ENCODE results near the gene OPN1SW.

OPN1SW gene

DNA sequence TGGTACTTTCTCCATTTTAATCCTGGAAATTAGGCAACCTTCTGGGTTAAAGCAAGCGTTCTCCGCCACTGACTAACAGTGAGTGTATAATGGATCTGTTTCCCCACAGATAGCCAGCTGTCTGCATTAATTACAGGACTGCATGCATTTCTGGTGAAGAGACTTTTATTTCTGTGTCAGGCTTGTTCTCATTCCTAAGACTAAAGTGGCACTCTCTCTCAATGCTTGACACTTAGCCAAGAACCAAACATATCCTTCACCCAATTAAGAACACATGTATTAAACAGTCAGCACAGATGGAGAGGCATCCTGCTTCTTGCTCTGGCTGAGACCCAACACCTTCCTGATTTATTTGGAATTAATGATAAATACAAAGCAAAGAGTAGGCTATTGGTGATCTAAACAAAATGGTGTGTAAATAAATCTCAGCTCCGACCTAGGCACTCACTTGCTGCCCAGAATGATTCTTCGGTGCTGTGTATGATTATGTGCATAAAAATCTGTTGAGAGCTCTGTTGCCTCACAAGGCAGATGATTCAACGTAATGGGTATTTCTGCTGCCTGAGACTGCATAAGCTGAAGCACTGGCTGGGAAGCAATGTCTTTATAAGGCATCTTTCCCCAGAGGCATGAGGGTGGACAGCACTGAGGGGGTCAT, 19.6 kb downstream of the OPN1SW start:
- no peak for DNase-seq

DNA sequence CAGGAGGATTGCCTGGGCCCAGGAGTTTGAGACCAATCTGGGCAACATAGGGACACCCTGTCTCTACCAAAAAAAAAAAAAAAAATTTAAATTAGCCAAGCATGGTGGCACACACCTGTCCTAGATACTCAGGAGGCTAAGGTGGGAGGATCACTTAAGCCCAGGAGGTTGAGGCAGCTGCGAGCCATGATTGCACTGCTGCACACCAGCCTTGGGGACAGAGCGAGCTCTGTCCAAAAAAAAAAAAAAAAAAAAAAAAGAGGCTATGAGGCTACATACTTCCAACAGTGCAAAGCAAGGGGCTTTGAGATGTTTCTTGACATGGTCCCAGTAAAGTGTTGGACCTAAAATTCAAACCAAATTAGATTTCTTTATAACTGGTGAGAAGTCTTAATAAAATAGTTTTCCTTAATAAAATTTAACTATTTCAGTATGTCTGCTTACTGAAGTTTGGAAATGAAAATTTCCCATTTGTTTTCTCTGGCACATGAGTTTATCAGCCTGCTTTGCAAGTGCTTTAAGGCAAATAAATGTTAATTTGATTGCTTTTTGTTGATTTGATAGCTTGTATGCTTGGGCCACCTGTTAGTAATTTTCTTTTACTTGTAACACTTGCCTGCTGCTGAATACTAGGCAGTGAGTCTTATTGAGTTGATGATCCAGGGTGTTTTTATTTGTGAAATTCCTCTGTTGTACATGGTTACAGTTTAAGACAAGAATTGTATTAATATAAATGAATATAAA, 20.3 kb downstream of the OPN1SW start:
- no peak for DNase-seq

DNA sequence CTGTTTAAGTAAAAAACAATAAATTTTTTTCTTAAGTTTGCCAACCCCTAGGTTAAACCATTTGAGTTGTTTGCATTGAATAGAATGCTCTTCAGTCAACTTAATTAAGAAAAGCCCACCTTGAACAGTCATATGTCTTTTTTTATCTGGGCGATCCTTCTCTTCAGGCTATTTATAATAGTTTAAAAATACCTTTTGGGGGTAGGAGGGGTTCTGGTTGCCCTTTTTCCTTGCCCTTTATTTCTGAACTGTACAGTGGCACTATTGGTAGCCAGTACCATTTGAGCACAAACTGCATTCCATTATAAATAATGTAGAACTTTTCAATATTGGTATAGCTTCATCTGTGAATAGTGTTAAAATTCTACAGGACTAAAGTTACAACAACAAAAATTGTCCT, 23.3 kb downstream of the OPN1SW start:
- DNase-seq, result no peak

DNA sequence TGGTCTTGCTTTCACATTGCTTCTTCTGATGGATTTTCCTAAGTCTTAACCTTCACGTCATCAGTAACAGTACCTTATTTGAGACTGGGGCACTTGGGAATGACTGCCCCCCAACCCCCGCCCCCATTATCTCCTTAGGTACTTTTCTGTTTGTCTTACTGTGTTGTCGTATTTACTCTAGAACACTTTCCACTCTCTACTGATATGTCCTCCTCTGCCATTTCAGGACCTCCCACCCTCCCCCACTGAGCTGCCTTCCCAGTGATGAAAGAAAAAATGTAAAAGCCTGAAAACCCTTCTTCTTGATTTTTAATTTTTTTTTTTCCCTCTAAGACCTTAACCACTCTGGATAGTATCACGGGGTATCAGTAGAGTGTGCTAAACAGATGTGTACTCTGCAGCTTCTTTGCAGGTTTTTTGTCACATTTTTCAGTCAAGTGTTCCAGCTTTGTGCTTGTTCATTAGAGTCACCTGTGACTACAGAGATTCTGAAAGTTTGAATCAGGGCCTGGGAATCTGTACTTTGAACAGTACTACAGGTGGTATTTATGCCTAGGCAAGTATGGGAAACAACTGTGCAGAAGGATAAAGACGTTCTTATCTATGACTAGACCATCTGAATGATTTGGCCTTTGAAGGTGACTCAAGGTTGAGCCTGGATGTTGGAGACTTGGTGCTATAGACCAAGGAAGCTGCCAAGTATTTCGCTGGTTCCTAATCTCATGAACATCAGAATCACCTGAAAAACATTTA, 28.1 kb downstream of the OPN1SW start:
- DNase-seq, result no peak

DNA sequence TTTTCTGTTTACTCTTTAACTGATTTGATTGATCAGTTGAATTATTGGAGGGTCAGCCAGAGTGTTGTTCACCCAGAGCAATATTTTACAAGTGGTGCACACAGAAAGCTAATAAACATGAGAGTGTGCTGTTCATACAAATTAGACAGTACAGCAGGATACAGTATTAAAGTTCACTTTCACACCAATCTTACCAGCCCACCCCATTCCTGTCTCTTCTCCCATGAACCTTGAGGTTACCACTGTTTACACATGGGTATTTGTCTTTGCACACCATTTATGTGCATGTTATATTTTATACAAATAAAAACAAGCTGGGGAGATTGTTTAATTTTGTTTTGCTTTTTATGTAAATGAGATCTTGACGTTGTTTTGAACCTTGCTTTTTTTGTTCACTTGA, 29.9 kb downstream of the OPN1SW start:
- DNase-seq, result no peak

DNA sequence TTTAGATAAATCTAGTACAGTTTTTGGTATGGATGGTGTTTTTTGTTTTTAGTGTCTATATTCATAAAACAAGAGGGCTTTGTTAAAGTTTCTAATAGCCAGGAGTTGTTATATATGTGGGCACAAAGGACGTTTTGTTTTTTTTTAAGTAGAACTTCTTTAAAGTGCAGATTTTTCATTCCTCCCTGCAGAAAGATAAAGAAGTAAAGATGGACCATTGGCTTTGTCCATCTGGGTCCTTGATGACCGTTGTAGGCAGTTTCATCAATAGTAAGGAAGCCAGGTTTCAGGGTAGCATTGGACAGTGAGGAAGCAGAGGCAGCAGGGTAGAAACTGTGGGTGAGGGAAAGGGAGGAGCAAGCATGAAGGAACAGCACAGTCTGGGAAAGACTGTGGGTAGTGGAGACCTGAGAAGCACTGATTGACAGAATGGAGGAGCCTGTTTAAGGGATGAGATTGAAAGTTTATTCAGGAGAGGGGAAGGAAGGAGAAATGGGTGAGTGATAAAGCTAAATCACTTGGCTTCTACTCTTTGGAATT, 31.2 kb downstream of the OPN1SW start:
- DNase-seq, result no peak

DNA sequence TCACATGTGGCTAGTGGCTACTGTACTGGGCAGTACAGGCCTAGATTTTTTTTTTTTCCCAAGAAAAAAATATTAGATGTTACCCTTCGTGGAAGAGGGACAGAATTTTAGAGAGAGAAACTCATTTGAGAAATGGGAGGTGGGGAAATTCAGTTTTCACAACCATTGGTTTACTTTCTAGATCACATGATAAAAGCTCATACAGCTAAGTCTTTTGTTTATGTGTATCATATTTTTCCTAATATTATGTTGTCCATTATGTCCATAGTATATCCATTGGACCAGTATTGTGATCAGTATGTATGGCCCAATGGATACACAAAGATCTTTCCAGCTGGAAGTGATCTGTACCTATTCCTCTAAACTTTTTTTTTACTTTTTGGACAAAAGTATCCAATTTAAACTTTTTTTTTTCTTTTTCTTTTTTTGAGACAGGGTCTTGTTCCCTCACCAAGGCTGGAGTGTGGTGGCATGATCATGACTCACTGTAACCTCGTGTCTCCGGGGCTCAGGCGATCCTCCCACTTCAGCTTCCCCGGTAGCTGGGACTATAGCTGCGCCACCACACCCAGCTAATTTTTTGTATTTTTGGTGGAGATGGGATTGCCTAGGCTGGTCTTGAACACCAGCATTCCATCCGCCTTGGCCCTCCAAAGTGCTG, 32.4 kb downstream of the OPN1SW start:
- DNase-seq, result no peak

DNA sequence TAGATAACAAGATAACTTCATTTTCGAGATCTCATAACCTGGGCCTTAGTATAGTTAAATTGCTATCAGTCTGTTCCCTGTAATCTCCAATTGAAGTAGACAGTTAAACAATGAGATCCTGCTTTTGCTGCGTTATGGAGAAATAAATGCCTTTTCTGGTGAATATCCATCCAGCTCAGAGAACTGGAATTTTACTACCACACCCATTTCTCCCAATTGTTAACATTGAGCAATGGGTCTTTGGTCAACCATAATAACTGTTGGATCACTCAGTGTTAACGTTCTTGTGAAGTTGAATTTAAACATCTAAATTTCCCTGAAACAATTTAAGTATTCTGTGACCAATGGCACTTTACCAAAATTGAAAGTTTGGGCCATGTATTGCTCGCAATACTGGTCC, 33.4 kb downstream of the OPN1SW start:
- no peak for DNase-seq

DNA sequence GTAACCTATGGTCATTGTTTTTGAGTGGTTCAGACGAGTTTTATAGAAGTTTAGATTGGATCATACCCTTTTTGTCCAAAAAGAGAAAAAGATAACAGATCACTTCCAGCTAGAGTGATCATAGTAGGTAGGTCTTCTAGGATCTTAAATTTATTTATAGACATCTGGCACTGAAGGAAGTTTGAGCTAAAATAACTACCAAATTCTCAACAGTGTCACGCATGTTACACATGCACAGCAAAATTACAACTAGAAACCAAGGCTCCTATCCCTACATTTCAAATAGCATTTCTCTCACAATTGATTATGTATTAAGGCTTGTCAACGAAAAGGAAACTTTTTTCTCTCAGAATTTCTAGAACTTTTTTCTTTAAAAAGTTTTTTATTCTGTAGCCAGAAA, 34.1 kb downstream of the OPN1SW start:
- DNase-seq, result no peak

DNA sequence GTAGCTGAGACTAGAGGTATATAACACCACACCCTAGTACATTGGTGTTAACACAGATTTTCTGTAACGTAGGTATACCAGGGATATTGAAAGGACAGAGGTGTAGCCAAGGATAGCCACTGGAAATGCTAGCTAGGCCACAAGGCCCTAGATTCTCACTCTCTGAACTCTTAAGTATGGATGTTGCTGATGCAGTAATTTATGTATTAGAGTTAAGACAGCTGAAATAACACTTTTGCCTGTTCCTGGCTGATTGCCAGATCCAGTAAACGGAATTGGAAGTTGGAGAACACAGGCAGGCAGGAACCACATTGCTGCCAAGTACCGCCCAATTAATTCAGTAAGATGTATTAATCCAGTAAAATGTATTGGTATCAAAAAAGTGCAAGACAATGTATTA, 34.6 kb downstream of the OPN1SW start:
- DNase-seq, result no peak

DNA sequence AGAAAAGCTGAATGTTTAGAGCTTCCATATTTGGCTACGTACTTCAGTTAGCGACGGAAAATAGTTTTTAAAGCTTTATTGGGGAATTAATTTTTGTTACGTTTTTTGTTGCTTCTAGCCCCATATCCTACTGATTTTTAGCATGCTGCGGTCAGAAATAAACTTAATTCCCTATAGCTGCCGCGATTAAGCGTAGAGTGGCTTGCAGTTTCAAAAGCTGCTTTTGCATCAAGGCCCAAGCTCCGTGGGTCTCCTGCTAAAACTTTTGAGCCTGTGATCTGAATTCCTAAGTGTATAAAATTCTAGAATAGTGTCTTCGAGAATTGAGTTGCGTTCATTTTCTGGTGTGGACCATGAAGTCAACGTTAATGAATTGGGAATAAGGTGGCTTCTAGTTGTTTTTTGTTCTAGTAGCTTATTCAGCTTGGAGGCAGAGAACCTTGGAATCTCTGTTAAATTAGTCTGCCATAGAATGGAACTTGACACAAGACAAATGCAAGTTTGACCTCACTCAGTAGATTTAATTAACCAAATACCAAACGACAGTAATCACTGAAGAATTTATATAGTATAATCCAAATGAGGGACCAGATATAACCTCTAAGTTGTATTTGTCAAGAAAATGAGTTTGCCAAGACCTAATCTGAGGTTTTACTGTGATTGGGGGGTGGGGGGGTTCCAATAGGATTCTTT, 35.5 kb downstream of the OPN1SW start:
- no peak for DNase-seq

DNA sequence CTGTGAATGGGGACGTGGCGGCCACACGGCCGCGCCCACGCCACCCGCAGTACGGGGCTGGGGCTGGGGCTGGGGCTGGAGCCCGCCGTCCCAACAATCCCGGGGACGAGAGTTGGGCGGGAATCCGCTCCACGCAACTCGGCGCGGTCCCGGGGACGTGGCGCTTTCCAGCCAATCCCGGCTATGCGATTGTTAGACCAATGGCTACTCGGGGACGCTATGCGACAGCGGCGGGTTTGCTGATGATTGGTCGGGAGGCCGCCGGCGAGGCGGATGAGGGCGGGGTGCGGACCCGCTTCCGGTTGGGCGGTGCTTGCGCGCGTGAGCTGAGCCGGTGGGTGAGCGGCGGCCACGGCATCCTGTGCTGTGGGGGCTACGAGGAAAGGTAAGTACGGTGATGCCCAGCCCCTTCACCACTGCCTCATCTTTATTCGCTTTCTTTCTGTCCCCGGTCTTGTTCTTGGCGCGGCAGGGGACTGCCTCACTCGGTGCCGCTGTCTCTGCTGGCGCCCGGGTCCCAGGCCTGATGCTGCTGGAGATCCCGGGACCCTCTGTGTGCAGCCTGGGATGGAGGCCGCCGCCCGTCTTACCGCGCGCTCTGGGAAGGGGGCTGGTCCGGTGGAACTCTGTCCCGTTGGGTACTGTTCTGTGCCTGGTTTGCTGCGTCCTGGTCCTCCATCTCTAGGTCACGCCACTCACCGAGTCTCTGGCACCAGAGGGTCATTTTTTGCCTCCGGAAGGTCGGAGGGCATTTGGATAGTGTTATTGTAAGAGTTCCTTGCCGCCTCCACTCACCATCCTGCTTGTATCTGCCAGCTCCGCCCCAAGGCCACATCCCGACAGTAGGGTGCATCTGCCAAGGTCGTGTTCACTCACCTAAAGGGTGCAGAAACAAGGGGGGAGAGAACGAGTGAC, 36.3 kb downstream of the OPN1SW start, which contains the start of gene CALU:
Gene CALU, plus strand, starts transcription at position 312 of the 915 bp plus-strand sequence. CDS start 9,225 bp downstream, outside the sequence.
- peak; percentile 85 for DNase-seq

DNA sequence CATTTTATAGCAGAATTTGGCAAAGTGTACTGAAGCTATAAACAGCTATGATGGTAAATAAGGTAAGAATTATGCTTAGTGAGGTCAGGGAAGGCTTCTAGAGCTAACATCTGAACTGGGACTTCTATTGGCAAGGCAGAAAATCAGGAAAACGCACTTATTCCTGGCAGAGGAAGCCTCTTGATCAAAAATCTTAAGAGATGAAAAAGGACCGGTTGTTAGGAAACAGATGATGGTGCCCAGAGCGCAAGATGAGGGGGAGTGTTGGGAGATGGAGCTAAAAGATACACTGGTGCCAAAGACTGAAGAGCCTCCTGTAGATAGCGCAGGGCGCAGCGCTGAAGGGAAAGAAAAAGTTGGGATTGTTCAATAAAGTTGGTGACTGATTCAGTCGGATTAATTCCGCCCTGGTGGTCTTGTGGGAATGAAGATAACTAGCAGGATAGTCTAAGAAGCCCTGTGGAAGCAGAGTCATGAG, 37.0 kb downstream of the OPN1SW start:
- no peak for DNase-seq

DNA sequence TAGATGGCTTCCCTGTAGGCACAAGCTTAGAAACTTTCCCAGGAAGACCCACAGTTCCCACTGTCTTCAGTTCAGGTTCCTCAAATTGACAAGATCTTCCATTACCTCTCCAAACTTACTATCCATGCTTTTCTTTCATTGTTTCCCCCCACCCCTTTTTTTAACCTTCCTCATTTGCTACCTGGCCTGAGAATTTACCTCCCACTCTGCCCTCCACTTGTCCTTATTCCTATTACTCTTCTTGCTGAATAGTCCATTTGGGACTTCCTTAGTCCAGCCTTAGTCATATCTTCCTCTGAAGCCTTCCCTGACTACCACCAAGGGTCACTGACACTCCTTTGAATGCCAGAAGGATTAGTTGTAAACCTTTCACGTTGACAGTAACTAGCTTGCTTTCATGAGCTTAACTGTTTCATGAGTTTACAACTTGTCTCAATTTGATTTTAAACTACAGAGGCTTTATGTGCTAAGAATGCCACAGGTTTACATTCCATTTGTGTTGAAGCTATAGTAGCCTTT, 37.7 kb downstream of the OPN1SW start:
- DNase-seq, result no peak

DNA sequence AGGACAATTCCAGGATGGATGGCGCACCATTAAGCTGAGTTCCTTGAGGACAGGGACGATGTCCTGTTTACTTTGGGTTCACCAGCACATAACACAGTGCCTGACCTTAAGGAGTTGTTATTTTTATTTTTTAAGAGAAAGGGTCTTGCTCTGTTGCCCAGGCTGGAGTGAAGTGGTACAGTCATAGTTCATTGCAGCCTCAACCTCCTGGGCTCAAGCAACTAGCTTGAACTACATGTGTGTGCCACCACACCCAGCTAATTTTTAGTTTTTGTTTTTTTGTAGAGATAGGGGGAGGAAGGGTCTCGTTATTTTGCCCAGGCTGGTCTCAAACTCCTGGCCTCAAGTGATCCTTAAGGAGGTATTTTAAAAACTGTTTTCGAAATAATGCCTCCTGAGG, 38.2 kb downstream of the OPN1SW start:
- DNase-seq, result no peak

DNA sequence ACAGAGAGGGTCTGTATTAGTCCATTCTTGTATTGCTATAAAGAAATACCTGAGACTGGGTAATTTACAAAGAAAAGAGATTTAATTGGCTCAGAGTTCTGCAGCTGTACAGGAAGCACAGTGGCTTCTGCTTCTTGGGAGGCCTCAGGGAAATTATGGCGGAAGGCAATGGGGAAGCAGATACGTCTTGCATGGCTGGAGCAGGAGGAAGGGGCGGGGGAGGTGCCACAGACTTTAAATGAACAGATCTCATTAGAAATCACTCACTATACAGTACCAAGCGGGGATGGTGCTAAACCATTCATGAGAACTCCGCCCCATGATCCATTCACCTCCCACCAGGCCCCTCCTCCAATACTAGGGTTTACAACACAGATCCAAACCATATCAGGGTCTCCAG, 40.2 kb downstream of the OPN1SW start:
- no peak for DNase-seq

DNA sequence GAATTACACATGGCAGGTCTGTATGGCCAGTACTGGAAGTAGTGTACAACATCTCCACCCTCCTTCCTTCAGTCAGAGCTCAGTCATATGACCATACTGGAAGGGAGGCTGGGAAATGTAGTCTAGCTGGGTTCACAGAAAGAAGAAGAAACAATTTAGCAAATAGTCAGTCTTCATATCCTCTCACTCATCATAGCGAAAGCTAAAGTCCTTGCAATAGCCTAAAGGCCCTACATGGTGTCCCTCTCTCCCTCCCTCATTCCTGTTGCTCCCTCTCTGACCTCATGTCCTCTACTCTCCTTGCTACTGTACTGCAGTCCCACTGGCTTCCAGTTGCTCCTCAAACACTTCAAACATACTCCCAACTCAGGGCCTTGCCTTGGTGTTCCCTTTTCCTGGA, 40.7 kb downstream of the OPN1SW start:
- DNase-seq, result no peak

DNA sequence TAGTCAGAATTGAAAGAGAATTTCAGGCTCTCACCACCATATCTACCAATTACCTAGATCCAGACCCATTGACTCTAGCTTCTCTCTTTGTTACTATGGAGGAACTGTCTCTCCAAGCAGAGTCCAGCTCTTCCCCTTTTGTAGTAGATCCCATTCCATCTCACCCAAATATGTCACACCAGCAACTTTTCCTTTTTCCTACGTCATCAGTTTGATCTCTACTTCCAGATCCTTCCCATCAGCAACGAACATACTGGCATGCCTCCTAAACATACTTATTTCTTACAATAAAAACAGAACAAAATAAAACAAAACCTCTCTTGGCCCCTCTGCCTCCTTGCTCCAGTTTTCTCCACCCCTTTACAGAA, 42.3 kb downstream of the OPN1SW start:
- no peak for DNase-seq

DNA sequence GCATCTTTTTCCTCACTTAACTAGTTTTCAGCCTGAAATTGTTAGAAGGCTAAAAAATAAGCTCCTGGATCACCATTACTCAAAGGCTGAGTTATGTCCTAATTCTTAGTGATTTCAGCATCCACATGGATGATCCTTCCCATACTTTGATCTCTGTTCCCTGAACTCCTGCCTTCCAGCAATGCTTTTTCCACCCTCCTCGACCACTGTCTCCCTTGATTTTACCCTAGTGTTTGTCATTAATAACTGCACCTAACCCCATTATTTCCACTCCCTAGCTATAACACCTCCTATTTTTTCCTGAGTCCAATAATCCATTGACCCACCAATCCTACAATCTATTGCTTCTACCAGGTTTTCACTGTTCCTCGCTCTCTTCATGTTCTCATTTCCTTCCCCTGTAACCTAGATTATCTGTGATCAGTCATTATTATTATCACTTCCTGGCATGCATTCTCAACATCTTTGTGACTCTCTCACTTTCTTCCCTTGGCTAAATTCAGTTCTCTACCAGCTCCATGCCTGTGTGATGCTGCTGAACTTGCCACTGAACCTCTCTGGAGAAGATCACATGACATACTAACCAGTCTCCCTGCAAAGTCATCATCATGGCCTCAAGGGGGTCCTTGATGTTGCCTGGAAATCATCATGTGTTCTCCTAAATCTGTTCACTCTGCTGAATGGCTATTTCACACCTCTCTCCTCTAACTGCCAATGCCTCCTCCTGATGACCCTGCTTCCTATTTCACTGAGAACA, 42.9 kb downstream of the OPN1SW start:
- no peak for DNase-seq

DNA sequence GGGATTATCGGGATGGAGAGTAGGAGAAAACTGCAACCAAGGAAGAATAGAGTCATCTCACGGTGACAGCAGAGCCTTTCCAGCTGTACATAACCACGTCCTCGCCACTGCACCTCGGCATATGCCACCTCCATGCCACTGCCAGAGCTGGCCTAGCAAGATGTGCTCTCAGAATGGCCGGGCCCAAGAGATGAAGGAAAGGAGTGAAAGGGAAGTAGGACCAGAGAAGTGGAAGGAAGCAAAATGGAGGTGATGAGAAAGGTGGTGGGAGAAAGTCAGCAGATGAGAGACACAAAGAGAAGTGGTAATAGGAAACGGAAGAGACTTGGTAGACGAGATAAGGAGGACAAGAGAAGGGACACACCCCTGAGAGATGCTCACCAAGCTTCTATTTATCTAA, 44.4 kb downstream of the OPN1SW start:
- DNase-seq, result no peak

Measured in NCI-H187 treated with DMSO at 0.1 percent for 48 hours (cell line).